WERI-Rb-1 (cell line): Measurements from ENCODE around the gene COBL.

Experiments
- DNase-seq: peaks from one replicate; pipeline ENCODE4 v3.0.0-alpha.2; 2020
- H3K27ac ChIP-seq: fragments of 250-450 bp; sonication (Bioruptor Pico); 2 replicates; pipeline ENCODE4 v1.5.1; 2020; ENCODE audit warnings: mild to moderate bottlenecking, moderate library complexity
- H3K27me3 ChIP-seq: fragments of 250-450 bp; sonication (Bioruptor Pico); 2 replicates; pipeline ENCODE4 v1.5.1; 2021; ENCODE audit warnings: mild to moderate bottlenecking, low read depth, moderate library complexity; ENCODE audit not compliant: insufficient read depth, severe bottlenecking
- H3K36me3 ChIP-seq: fragments of 250-450 bp; sonication (Bioruptor Pico); 2 replicates; pipeline ENCODE4 v1.5.1; 2020; ENCODE audit warnings: mild to moderate bottlenecking, moderate library complexity
- H3K4me3 ChIP-seq: 2 replicates; pipeline ENCODE4 v1.5.1; 2011; ENCODE audit warnings: low read depth, mild to moderate bottlenecking, control low read depth, low read length
- H3K9me3 ChIP-seq: fragments of 250-450 bp; sonication (Bioruptor Pico); 2 replicates; pipeline ENCODE4 v1.5.1; 2021; ENCODE audit warnings: mild to moderate bottlenecking, moderate library complexity; ENCODE audit not compliant: severe bottlenecking
- CTCF ChIP-seq: IDR thresholded peaks from 2 replicates; pipeline ENCODE4 v1.5.1; 2011; ENCODE audit warnings: low read depth, mild to moderate bottlenecking, control low read depth, inconsistent platforms, low read length

The COBL gene

DNA sequence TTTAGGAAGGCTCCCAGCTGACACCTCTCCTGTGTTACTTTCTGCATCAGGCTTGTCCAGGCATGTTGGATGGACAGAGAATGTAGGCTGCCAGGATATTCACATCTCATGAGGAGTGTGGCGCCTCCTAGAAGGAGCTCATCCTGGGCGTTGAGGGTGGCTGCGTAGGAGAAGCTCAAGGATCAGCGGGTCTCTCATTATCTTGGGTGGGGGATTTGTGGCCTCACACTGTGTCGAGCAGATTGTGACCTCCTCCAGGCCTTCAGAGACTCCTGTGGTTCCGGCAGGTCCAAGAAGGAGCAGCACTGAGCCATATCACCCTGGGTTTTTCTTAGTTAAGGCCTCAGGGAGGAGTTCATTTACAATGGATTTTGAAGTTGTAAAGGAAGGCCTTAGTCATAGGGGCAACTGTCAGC, 8.7 kb upstream of the COBL start:
- Histone ChIP-seq H3K27ac (peak overlapping the region; percentile 59), H3K9me3 (no peaks in the 10 kb centered on the region), H3K27me3 (no peaks in the 10 kb centered on the region), H3K36me3 (no peaks in the 10 kb centered on the region), H3K4me3 (no peak overlapping the region)
- peak; percentile 50 for DNase-seq
- no peak for TF ChIP-seq CTCF

- H3K36me3 ChIP-seq = no peaks in the 10 kb centered on the region
- no peak for TF ChIP-seq CTCF
- no peak for DNase-seq
- H3K9me3 ChIP-seq = no peaks in the 10 kb centered on the region
- no peaks in the 10 kb centered on the region for H3K27me3 ChIP-seq
- H3K4me3 ChIP-seq = no peak overlapping the region
- peak overlapping the region; percentile 59 for H3K27ac ChIP-seq
These were observed 7.7 kb upstream of the COBL start for GRCh38 chr7:51324206-51324898.

DNA sequence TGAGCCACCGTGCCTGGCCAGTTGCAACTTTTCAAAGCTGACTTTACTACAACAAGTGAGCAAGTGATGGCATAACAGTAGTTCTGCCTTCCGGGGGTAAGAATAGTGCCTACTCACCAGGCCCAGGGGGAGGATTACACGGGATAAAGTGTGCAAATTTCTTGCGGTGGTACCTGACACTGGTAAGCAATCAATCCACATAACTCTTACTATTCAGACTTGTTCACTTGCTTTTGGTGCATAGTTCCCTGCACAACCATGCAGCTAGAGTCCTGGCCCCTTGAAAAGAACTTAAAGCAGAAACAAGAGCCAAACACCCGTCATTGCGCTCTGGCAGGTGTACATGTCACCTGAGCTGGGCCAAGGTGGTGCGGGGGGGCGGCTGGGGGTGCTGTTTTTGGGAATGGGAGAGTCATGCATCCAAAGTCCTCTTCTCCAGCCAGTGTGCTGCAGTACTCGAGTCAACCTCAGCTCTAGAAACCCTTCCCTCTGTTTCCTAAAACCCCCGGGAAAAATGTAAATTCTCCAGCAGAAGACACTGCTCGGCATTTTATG, 5.4 kb upstream of the COBL start:
- H3K27ac ChIP-seq = no peak overlapping the region
- H3K9me3 ChIP-seq = no peaks in the 10 kb centered on the region
- H3K4me3 ChIP-seq = no peak overlapping the region
- no peaks in the 10 kb centered on the region for H3K27me3 ChIP-seq
- H3K36me3 ChIP-seq = no peaks in the 10 kb centered on the region
- no peak for TF ChIP-seq CTCF
- DNase-seq = no peak

DNA sequence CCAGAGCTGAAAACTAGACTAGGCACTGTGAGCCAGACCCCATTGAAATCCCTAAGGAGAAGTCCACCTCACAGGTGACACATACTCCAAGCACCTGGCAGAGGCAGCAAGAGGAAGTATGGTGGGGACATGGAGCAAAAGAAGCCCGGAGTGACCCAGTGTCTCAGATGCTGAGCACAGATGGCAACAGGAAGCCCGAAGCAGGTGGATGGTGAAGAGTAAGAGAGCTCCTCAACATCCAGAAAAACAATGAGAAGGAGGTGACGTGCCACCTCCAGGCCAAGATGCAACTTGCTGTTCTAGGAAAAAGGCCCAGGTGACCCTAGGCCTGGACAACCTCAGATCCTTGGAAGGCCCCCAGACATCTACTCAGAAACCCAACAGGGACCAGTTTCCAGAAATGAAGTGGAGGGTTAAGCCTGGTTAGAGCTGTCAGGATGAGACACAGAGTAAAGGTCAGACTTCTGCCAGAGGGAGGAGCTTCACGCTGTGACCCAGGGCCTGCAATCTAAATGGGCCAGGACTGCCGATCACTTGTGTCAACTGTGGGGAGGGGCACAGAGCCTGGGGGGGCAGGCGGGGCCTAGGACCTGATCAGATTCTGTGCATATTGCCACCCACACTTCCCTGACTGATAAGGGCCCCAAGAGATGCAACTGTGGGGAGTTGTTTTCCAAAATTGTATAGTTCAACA, 2.4 kb upstream of the COBL start:
- Histone ChIP-seq H3K9me3 (no peaks in the 10 kb centered on the region), H3K27me3 (no peaks in the 10 kb centered on the region), H3K27ac (no peak overlapping the region; the same call in none of the 2 replicates), H3K36me3 (peaks cover 4% of the 10 kb centered on the region; the same call in 1 of the 2 replicates), H3K4me3 (no peak overlapping the region)
- DNase-seq = no peak
- TF ChIP-seq CTCF = no peak

DNA sequence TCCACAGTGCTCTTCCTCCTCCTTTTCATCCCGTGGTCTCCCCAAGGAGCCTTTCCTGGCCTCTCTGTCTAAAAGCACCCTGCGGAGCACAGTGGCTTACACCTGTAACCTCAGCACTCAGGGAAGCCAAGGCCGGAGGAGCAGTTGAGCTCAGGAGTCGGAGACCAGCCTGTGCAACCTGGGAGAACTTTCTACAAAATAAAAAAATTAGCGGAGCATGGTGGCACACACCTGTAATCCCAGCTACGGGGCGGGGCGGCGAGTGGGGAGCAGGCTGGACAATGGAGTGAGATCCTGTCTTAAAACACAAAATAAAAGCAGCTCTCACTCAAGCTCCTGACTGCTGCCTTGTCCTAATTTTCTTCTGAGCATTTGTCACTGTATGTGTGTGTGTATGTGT, 1.4 kb upstream of the COBL start:
- Histone ChIP-seq H3K27me3 (no peaks in the 10 kb centered on the region), H3K36me3 (peaks cover 4% of the 10 kb centered on the region; the same call in 1 of the 2 replicates), H3K27ac (peak overlapping the region; percentile 95), H3K4me3 (no peak overlapping the region), H3K9me3 (no peaks in the 10 kb centered on the region)
- no peak for TF ChIP-seq CTCF
- DNase-seq = no peak
